ENCODE results near the gene SYT6. TPM values are rescaled to one million over a fixed set of nuclear protein-coding genes. Genes with fewer than 3 reads are reported as not detected.
A peak's percentile ranks its signal among the peaks of the same experiment; 100 is the strongest.

Gene SYT6
- total and polyA plus RNA-seq, 11 donors: 0.08 to 0.77 (median 0.15) TPM; not detected in 7

DNA sequence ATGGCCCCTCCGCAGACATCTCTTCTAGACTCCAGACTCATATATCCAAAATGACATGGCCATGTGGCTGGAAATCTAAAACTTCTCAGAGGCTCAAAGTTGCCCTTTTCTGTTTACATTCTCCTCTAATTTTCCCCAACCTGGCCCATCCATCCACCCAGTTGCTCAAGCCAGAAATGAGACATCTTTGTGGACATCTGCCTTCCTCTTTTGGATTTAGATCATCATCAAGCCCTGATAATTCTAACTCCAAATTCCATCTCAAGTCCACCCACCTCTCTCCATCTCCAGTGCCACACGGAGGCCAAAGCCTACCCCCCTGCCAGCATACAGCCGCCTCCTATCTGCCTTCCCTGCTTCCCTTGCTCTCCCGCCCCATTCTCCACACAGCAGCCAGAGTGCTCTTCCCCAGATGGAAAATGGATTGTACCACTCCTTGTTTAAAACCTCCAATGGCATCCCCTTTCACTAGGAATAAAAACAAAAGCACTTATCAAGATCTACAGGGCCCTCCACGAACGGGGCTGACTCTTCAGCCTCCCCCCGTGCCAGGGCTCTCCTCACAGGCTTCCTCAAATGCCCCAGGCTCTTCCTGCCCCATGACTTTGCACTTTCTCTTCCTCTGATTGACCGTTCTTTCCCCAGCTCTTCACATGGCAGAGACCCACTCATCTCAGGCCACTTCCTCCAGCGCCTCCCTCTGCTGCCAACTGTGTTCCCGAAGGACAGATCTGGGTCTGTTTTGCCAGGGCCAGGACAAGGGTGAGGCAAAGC is 40.1 kb downstream of the SYT6 start:
- H3K4me3 ChIP-seq: no peak overlapping the region
- H3K36me3 ChIP-seq: no peaks in the 10 kb centered on the region
- DNase-seq: peak in 4 of 5 donors; percentile 13 to 53 (median 42)
- H3K9me3 ChIP-seq: no peaks in the 10 kb centered on the region
- H3K27me3 ChIP-seq: peaks cover 0 to 4% (median 0%) of the 10 kb centered on the region in 9 donors
- 60 to 70% (median 66%) methylated on average over 10 of the region's 10 CpGs for WGBS, 4 donors
- no peak for TF ChIP-seq POLR2A (IDR thresholded peaks at IDR 0.05)
- TF ChIP-seq, protein P1, sequence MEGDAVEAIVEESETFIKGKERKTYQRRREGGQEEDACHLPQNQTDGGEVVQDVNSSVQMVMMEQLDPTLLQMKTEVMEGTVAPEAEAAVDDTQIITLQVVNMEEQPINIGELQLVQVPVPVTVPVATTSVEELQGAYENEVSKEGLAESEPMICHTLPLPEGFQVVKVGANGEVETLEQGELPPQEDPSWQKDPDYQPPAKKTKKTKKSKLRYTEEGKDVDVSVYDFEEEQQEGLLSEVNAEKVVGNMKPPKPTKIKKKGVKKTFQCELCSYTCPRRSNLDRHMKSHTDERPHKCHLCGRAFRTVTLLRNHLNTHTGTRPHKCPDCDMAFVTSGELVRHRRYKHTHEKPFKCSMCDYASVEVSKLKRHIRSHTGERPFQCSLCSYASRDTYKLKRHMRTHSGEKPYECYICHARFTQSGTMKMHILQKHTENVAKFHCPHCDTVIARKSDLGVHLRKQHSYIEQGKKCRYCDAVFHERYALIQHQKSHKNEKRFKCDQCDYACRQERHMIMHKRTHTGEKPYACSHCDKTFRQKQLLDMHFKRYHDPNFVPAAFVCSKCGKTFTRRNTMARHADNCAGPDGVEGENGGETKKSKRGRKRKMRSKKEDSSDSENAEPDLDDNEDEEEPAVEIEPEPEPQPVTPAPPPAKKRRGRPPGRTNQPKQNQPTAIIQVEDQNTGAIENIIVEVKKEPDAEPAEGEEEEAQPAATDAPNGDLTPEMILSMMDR (IDR thresholded peaks at IDR 0.05): no peak
- H3K4me1 ChIP-seq: peaks cover 0 to 34% (median 0%) of the 10 kb centered on the region in 12 donors
- H3K27ac ChIP-seq: peak overlapping the region in 2 of 12 donors; percentile 9 to 84
- intact Hi-C loops (cut with DNase I): loop anchor here in 1 of 10 donors (10.0 kb wide), 1 partner anchor 171 kb away; no protein-coding TSS in a partner anchor
- ATAC-seq: peak; percentile 51 to 86 (median 58)

DNA sequence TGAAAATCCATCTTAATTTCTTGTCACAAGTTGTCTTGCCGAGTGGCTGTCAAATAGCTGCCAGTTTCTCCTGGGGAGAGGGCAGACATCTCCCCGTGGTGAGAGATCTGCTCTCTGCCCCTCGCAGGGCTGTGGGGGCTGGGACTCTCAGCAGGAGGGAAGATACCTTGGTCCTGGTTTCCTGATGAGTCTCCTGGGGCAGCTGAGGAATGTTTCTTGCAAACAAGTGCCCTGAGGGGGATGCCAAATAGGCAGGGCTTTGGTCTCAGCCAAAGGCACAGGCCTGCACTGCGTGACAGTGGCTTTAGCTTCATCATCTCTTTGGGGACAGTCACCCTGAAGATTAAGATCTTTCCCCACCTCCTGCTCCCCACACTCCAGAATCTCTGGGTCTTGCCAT is 40.9 kb downstream of the SYT6 start:
- no peak overlapping the region for H3K4me3 ChIP-seq
- H3K9me3 ChIP-seq: no peaks in the 10 kb centered on the region
- peaks cover 0 to 43% (median 0%) of the 10 kb centered on the region in 12 donors for H3K4me1 ChIP-seq
- no peaks in the 10 kb centered on the region for H3K27me3 ChIP-seq
- TF ChIP-seq, protein P1 (IDR thresholded peaks at IDR 0.05): no peak
- no peak for TF ChIP-seq POLR2A (IDR thresholded peaks at IDR 0.05)
- no peaks in the 10 kb centered on the region for H3K36me3 ChIP-seq
- WGBS, 4 donors: 47 to 62% (median 52%) methylated on average over 4 of the region's 4 CpGs
- no peak for ATAC-seq
- H3K27ac ChIP-seq: peak overlapping the region in 1 of 12 donors; percentile 84
- DNase-seq: no peak
- intact Hi-C loops (cut with DNase I): loop anchor here in 1 of 10 donors (10.0 kb wide), 1 partner anchor 172 kb away; no protein-coding TSS in a partner anchor

DNA sequence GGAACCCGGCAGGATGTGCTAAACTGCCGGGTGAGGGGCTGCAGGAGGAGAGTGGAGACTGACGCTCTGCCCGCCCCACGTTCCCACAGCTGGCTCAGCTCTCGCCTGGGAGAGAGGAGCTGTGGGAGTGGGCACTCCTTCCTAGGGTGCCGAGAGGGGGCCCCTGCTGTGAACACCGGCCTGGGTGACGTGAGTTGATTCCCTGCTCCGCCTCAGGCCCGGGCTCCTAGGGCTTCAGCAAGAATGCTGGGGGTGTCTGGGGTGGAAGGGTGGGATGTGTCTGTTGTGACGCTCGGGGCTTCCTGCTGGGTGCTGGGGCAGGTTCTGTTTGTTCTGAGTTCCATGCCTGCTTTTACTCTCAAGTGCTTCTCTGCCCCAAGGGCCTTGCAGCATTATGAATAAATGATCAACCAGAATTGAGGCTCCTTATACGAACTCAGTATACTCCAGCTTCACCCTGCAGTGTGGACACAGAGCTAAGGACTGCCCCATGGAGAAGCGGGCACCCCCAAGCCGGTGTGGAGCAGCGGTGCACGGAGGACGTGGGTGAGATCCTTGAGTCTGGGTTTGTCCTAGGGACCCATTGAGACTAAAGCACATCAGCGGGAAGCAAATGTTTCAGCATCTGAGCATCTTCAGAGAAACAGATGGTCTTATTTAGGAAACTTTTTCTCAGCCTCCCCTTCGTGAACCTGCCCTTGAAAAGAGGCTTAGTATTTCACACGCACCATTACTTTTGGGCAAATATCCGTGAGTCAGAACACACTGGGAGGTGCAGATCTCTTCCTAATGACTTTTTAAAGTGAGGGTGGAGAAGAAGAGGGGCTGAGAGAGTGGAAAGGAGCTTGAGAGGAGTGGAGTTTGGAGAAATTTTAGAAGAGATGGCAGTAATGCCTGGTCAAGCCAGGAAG is 41.7 kb downstream of the SYT6 start:
- WGBS, 4 donors: 78 to 90% (median 80%) methylated on average over 17 to 23 of the region's 23 CpGs
- no peak for DNase-seq

More for the DNA sequence above, 41.7 kb downstream of the SYT6 start:
- TF ChIP-seq POLR2A (IDR thresholded peaks at IDR 0.05): no peak
- TF ChIP-seq, protein P1 (IDR thresholded peaks at IDR 0.05): no peak
- Histone ChIP-seq H3K4me1 (peaks cover 0 to 43% (median 0%) of the 10 kb centered on the region in 12 donors), H3K9me3 (no peaks in the 10 kb centered on the region), H3K27ac (no peak overlapping the region), H3K27me3 (no peaks in the 10 kb centered on the region), H3K36me3 (no peaks in the 10 kb centered on the region), H3K4me3 (no peak overlapping the region)
- no peak for ATAC-seq
- intact Hi-C loops (cut with DNase I): loop anchor here in 2 of 10 donors (1.0 to 10.0 kb wide), 2 partner anchors 9 to 173 kb away; no protein-coding TSS in a partner anchor
